Mammary epithelial cell (primary cell): ENCODE results near the gene LRRN2.

Source experiments
- EZH2 ChIP-seq: IDR thresholded peaks from 2 replicates; pipeline ENCODE4 v1.6.1; 2012; ENCODE audit warnings: low read length, inconsistent platforms, borderline replicate concordance
- TF ChIP-seq, protein P1 (sequence below), 2 donors: IDR thresholded peaks in 1 of 2; conservative IDR thresholded peaks in 1 of 2; 2 replicates each; pipeline ENCODE4 v1.5.1; 2011 to 2012; ENCODE audit warnings: inconsistent platforms in 2 of 2, low read length in 2 of 2, mild to moderate bottlenecking in 2 of 2, control low read depth in 1 of 2, low read depth in 1 of 2; ENCODE audit not compliant: insufficient read depth in 1 of 2; ENCODE audit errors: extremely low read depth in 1 of 2

DNA sequence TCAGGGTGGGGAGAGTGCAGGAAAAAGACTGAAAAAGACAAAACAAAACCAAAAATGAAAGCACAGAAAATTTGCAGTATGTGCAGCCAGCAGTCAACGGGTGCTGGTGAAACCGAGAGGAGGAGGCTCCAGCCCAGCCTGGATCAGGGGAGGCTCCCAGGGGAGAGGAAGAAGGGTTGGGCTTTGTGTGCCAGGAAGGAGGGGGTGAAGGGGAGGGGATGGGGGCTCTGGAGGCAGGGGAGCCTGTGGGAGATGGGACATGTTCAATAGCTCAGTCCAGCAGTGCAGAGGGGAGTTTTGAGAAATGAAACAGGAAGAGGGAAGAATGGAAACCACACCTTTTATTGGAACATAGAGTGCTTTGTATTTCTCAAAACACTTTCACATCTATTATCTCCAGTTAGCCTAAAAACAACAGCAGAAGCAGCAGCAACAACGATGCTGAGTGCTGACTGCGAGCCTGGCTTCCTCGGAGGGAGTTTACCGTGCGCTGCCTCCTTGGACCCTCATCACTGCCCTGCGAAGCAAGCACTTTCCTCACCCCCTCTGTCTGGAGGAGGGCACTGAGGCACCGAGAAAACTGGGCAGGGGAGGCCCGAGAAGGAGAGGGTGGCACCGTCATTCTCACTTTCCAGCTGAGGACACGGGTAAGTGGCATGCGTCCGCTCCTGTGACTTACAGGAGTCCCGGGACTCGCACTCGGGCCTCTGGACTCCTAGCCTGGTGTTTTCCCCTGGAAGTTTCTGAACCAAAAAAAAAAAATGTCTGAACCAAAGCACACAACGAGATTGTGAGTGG lies 106.5 kb downstream of the LRRN2 start:
- TF ChIP-seq, protein P1, sequence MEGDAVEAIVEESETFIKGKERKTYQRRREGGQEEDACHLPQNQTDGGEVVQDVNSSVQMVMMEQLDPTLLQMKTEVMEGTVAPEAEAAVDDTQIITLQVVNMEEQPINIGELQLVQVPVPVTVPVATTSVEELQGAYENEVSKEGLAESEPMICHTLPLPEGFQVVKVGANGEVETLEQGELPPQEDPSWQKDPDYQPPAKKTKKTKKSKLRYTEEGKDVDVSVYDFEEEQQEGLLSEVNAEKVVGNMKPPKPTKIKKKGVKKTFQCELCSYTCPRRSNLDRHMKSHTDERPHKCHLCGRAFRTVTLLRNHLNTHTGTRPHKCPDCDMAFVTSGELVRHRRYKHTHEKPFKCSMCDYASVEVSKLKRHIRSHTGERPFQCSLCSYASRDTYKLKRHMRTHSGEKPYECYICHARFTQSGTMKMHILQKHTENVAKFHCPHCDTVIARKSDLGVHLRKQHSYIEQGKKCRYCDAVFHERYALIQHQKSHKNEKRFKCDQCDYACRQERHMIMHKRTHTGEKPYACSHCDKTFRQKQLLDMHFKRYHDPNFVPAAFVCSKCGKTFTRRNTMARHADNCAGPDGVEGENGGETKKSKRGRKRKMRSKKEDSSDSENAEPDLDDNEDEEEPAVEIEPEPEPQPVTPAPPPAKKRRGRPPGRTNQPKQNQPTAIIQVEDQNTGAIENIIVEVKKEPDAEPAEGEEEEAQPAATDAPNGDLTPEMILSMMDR (conservative IDR thresholded peaks at IDR 0.05 in 1 of 2, IDR thresholded peaks at IDR 0.05 in 1 of 2; ENCODE audit: extremely low read depth in 1 of 2, insufficient read depth in 1 of 2, low read depth in 1 of 2, low read length in 2 of 2), result no peak
- no peak for TF ChIP-seq EZH2
